Mesendoderm (in vitro differentiated cells): ENCODE data around the gene MSL3B.

Experiments used
- DNase-seq: peaks from one replicate; pipeline ENCODE4 v3.0.0; 2013
- H2AK5ac ChIP-seq: 2 replicates; pipeline ENCODE4 v1.6.1; 2013; ENCODE audit warnings: low read length, inconsistent platforms
- H2BK120ac ChIP-seq: 2 replicates; pipeline ENCODE4 v1.6.1; 2013; ENCODE audit warnings: low read depth, mild to moderate bottlenecking, low read length, moderate library complexity, mixed read lengths
- H2BK15ac ChIP-seq: replicated peaks from 2 replicates; pipeline ENCODE4 v1.6.1; 2013; ENCODE audit warnings: low read depth, mild to moderate bottlenecking, moderate library complexity
- H2BK5ac ChIP-seq: 2 replicates; pipeline ENCODE4 v1.6.1; 2013; ENCODE audit warnings: low read length, inconsistent platforms
- H3K18ac ChIP-seq: 2 replicates; pipeline ENCODE4 v1.6.1; 2013; ENCODE audit warnings: mild to moderate bottlenecking, low read length, mixed read lengths
- H3K23ac ChIP-seq: one replicate; pipeline ENCODE4 v1.6.1; 2013; ENCODE audit warnings: low read length
- H3K27ac ChIP-seq: 2 replicates; pipeline ENCODE4 v1.5.1; 2013; ENCODE audit warnings: low read depth, mild to moderate bottlenecking, inconsistent platforms, low read length, moderate library complexity
- H3K27me3 ChIP-seq: 2 replicates; pipeline ENCODE4 v1.6.1; 2013; ENCODE audit warnings: low read length, control low read depth, mild to moderate bottlenecking, inconsistent platforms; ENCODE audit not compliant: insufficient read depth, poor library complexity
- H3K36me3 ChIP-seq: 2 replicates; pipeline ENCODE4 v1.6.1; 2013; ENCODE audit warnings: low read length, inconsistent platforms; ENCODE audit not compliant: control insufficient read depth, insufficient read depth
- H3K4ac ChIP-seq: one replicate; pipeline ENCODE4 v1.6.1; 2013; ENCODE audit warnings: low read depth, mild to moderate bottlenecking, low read length, moderate library complexity
- H3K4me1 ChIP-seq: 2 replicates; pipeline ENCODE4 v1.6.1; 2013; ENCODE audit warnings: low read depth, low read length, inconsistent platforms; ENCODE audit not compliant: control insufficient read depth
- H3K4me2 ChIP-seq: 2 replicates; pipeline ENCODE4 v1.6.1; 2013; ENCODE audit warnings: low read length
- H3K4me3 ChIP-seq: 2 replicates; pipeline ENCODE4 v1.5.1; 2013; ENCODE audit warnings: mild to moderate bottlenecking, low read length
- H3K56ac ChIP-seq: one replicate; pipeline ENCODE4 v1.6.1; 2013; ENCODE audit warnings: low read length
- H3K79me1 ChIP-seq: 2 replicates; pipeline ENCODE4 v1.6.1; 2013; ENCODE audit warnings: low read length, inconsistent platforms
- H3K79me2 ChIP-seq: 2 replicates; pipeline ENCODE4 v1.6.1; 2013; ENCODE audit warnings: mild to moderate bottlenecking, low read length; ENCODE audit not compliant: control insufficient read depth, insufficient read depth
- H3K9ac ChIP-seq: 2 replicates; pipeline ENCODE4 v1.6.1; 2013; ENCODE audit warnings: low read length, inconsistent platforms
- H4K5ac ChIP-seq: one replicate; pipeline ENCODE4 v1.6.1; 2013; ENCODE audit warnings: low read length
- H4K8ac ChIP-seq: one replicate; pipeline ENCODE4 v1.6.1; 2013; ENCODE audit warnings: low read depth, mild to moderate bottlenecking, control low read depth, low read length, moderate library complexity
- WGBS: extraction: QIAGEN DNeasy Blood & Tissue Kit; methylation state at CpG from one replicate; pipeline ENCODE4 v1.1.7; 2013; ENCODE audit warnings: low lambda C conversion rate, missing lambda C conversion rate; ENCODE audit not compliant: insufficient coverage; ENCODE audit errors: extremely low coverage; 5-methylcytosine and 5-hydroxymethylcytosine counted together

Gene MSL3B

GRCh38 chr2:233821196-233821595 lies 47.0 kb downstream of the MSL3B start:
- no peak overlapping the region for H3K27ac ChIP-seq
- H3K56ac ChIP-seq = no peak overlapping the region
- H3K36me3 ChIP-seq = no peaks in the 10 kb centered on the region
- no peak overlapping the region for H3K18ac ChIP-seq
- no peak overlapping the region for H3K4me2 ChIP-seq
- H2BK5ac ChIP-seq = no peak overlapping the region
- no peak overlapping the region for H3K23ac ChIP-seq
- no peak overlapping the region for H2BK15ac ChIP-seq
- H3K4me3 ChIP-seq = no peak overlapping the region
- H3K27me3 ChIP-seq = no peaks in the 10 kb centered on the region
- H3K4ac ChIP-seq = no peak overlapping the region
- no peak overlapping the region for H4K8ac ChIP-seq
- H4K5ac ChIP-seq = no peak overlapping the region
- no peaks in the 10 kb centered on the region for H3K79me2 ChIP-seq
- no peak for DNase-seq
- H3K4me1 ChIP-seq = no peaks in the 10 kb centered on the region
- no peak overlapping the region for H3K9ac ChIP-seq
- WGBS = no CpG with 5 or more reads among the region's 3 CpGs
- H2BK120ac ChIP-seq = no peak overlapping the region
- no peaks in the 10 kb centered on the region for H3K79me1 ChIP-seq
- no peak overlapping the region for H2AK5ac ChIP-seq

- Histone ChIP-seq H3K79me1 (no peaks in the 10 kb centered on the region), H3K18ac (no peak overlapping the region), H2BK120ac (no peak overlapping the region), H3K36me3 (no peaks in the 10 kb centered on the region), H3K4me1 (no peaks in the 10 kb centered on the region), H3K27ac (no peak overlapping the region), H2BK15ac (no peak overlapping the region), H3K56ac (no peak overlapping the region), H4K5ac (no peak overlapping the region), H3K9ac (no peak overlapping the region), H3K4ac (no peak overlapping the region), H2AK5ac (no peak overlapping the region), H3K27me3 (no peaks in the 10 kb centered on the region), H2BK5ac (no peak overlapping the region), H3K79me2 (no peaks in the 10 kb centered on the region), H4K8ac (no peak overlapping the region), H3K4me3 (no peak overlapping the region), H3K23ac (no peak overlapping the region), H3K4me2 (no peak overlapping the region)
- no peak for DNase-seq
- no CpG with 5 or more reads among the region's 6 CpGs for WGBS
Observed at GRCh38 chr2:233820774-233821105, 47.4 kb downstream of the MSL3B start.

DNA sequence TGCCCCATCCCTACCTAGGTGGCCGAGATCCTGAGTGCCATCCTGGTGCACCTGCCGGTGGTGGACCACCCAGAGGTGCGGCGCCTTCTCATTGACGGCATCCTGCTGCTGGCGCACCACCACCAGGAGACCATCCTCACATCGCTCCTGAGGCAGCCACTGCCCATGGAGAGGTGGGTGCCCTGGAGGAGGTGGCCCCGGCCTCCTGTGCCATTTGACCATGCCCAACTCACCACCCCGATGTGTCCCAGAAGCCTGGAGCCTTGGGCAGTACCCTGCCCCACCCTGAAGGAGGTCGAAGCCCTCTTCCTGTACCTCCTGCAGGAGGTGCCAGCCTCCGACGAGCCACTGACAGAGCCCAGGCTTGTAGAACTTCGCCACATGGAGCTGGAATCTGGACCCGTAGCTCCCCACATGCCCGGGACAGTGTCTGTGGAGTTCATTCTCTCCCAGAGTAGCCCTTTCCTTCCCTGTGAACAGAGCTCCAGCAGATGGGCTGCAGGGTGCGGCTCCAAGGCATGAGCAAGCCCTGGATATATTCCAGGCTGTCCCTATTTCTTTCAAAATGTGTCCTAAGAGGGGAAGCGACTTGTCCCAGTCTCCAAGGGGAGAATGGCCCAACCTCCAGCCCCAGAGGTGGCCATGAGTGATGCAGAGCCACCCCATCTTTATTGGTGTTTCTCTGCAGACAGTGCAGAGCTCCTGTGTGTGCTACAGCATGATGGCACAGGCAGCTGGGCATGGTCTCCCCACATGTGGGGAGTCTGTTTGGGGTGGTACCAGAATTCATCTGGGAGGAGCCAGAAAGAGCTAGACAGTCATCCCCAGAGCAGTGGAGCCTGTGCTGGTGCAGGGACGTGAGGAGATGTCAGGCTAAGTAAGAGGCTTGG lies 48.1 kb downstream of the MSL3B start:
- H2BK120ac ChIP-seq = no peak overlapping the region
- H3K27ac ChIP-seq = no peak overlapping the region
- H2BK5ac ChIP-seq = no peak overlapping the region
- H3K18ac ChIP-seq = no peak overlapping the region
- H3K79me2 ChIP-seq = no peaks in the 10 kb centered on the region
- H3K79me1 ChIP-seq = no peaks in the 10 kb centered on the region
- H3K9ac ChIP-seq = no peak overlapping the region
- H3K4ac ChIP-seq = no peak overlapping the region
- H2AK5ac ChIP-seq = no peak overlapping the region
- H2BK15ac ChIP-seq = no peak overlapping the region
- H4K8ac ChIP-seq = no peak overlapping the region
- H3K4me1 ChIP-seq = no peaks in the 10 kb centered on the region
- no peak overlapping the region for H4K5ac ChIP-seq
- no peak overlapping the region for H3K56ac ChIP-seq
- H3K27me3 ChIP-seq = no peaks in the 10 kb centered on the region
- no peaks in the 10 kb centered on the region for H3K36me3 ChIP-seq
- no peak overlapping the region for H3K4me3 ChIP-seq
- no peak overlapping the region for H3K23ac ChIP-seq
- H3K4me2 ChIP-seq = no peak overlapping the region
- no peak for DNase-seq
- no CpG with 5 or more reads among the region's 18 CpGs for WGBS

DNA sequence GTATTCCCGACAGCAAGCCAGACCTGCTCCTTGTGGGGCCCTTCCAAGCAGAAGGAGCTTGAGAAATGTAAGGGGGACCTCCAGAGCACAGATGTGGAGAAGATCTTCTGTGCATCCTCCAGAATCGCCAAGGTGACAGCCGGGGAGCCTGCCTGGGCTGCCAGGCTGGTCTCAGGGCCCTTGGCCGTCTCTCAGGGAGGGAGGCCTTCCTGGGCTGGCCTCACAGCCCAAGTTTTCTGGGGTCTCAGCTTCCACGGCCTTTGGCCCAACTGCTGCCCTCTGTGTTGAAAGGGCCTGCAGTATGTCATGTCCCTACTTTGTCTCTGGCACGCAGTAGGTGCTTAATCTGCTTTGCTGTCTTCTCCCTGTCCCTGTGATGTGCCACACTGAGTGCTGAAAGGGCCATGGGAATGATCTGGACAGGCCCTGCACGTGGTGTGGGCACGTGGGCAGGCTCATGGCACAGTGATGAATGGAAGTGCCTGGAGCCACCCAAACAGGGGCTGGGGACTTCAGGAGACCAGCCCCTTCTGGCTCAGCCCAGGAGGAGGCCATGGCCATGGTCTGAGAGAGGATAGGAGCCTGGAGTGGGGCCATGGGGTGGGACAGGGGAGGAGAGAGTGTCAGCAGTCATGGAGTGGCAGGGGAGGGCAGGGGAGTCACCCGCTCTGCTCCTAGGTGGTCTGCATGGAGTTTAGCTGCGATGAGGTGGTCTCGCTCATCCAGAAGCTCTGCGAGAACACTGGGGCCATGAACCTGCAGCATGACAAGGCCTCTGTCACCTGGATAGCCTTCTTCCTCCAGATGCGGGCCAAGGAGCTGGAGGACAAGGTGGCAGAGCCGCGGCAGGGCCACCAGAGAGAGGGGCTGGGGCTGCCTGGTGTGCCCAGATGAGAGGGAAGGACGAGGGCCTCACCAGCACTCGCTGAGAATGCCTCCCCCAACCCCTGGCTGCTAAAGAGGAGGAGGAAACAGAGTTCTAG lies 49.3 kb downstream of the MSL3B start:
- Histone ChIP-seq H2BK15ac (no peak overlapping the region), H3K18ac (no peak overlapping the region), H3K4me2 (no peak overlapping the region), H3K36me3 (no peaks in the 10 kb centered on the region), H3K27ac (no peak overlapping the region), H3K4me3 (no peak overlapping the region), H4K8ac (no peak overlapping the region), H3K4me1 (no peaks in the 10 kb centered on the region), H3K79me2 (no peaks in the 10 kb centered on the region), H3K79me1 (no peaks in the 10 kb centered on the region), H2BK5ac (no peak overlapping the region), H4K5ac (no peak overlapping the region), H2AK5ac (no peak overlapping the region), H3K23ac (no peak overlapping the region), H3K4ac (no peak overlapping the region), H2BK120ac (no peak overlapping the region), H3K9ac (no peak overlapping the region), H3K27me3 (no peaks in the 10 kb centered on the region), H3K56ac (no peak overlapping the region)
- DNase-seq = no peak
- WGBS = no CpG with 5 or more reads among the region's 17 CpGs

DNA sequence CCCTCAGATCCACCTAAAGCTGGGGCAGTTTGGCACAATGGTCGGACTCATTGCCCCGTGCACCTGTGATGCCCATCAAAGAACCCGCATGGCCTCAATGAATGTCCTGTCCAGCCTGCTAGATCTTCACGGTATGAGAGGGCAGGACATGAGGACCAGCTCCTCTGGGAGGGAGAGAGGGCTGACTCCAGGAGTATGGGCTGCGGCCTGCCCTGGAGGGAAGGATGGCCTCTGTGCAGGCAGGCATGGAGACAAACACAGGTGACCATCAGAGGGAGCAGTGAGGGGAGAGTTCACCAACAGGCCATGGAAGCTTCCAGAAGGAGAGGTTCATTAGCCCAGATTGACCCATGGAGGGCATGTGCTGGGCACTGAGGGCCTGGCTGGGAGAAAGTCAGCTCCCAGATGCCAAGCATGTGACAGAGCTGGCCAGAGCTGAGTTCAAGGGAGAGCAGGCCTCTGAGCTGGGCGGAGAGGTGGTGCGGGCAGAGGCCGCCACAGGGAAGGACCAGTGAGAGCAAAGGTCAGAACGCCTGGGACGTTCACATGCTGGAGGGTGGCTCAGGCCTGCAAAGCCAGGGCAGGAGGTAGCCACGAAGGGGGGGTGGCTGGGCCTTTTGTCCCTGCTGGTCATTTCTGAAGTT lies 50.1 kb downstream of the MSL3B start:
- no peaks in the 10 kb centered on the region for H3K27me3 ChIP-seq
- WGBS = no CpG with 5 or more reads among the region's 11 CpGs
- no peak overlapping the region for H3K9ac ChIP-seq
- H3K79me2 ChIP-seq = no peaks in the 10 kb centered on the region
- no peak overlapping the region for H3K56ac ChIP-seq
- H3K4ac ChIP-seq = no peak overlapping the region
- H3K4me1 ChIP-seq = no peaks in the 10 kb centered on the region
- no peak for DNase-seq
- no peak overlapping the region for H3K27ac ChIP-seq
- H2BK15ac ChIP-seq = no peak overlapping the region
- no peak overlapping the region for H2BK5ac ChIP-seq
- H3K36me3 ChIP-seq = no peaks in the 10 kb centered on the region
- no peak overlapping the region for H4K8ac ChIP-seq
- H3K4me3 ChIP-seq = no peak overlapping the region
- H2BK120ac ChIP-seq = no peak overlapping the region
- no peak overlapping the region for H2AK5ac ChIP-seq
- no peak overlapping the region for H4K5ac ChIP-seq
- H3K4me2 ChIP-seq = no peak overlapping the region
- H3K23ac ChIP-seq = no peak overlapping the region
- no peaks in the 10 kb centered on the region for H3K79me1 ChIP-seq
- no peak overlapping the region for H3K18ac ChIP-seq
